HG03139 (cell line): ENCODE measurements around the gene DDX27.

ENCODE experiments used
- ATAC-seq: cut with Tn5 transposase; IDR thresholded peaks from one replicate; pipeline ENCODE4 v1.9.1; 2021; ENCODE audit not compliant: unreplicated experiment

DDX27 gene

GRCh38 chr20:49247169-49247723 is 28.0 kb downstream of the DDX27 start:
- ATAC-seq, result no peak

GRCh38 chr20:49247792-49248191 is 28.6 kb downstream of the DDX27 start:
- no peak for ATAC-seq

GRCh38 chr20:49248301-49248700 is 29.1 kb downstream of the DDX27 start:
- no peak for ATAC-seq

GRCh38 chr20:49248879-49249665 is 29.9 kb downstream of the DDX27 start:
- ATAC-seq, result no peak

GRCh38 chr20:49252556-49253350 is 33.5 kb downstream of the DDX27 start:
- no peak for ATAC-seq

GRCh38 chr20:49256261-49256660 is 37.0 kb downstream of the DDX27 start:
- ATAC-seq, result no peak

- ATAC-seq, result no peak
These were observed 40.1 kb downstream of the DDX27 start for GRCh38 chr20:49259284-49259683.

- no peak for ATAC-seq
These were observed 40.6 kb downstream of the DDX27 start for GRCh38 chr20:49259799-49260198.

GRCh38 chr20:49260218-49260617 is 41.0 kb downstream of the DDX27 start:
- no peak for ATAC-seq

GRCh38 chr20:49261173-49261572 is 42.0 kb downstream of the DDX27 start:
- no peak for ATAC-seq

GRCh38 chr20:49262444-49262843 is 43.2 kb downstream of the DDX27 start:
- ATAC-seq, result no peak

- no peak for ATAC-seq
These were observed 48.1 kb downstream of the DDX27 start for GRCh38 chr20:49267327-49267726.

- no peak for ATAC-seq
These were observed 49.6 kb downstream of the DDX27 start for GRCh38 chr20:49268600-49269365.

- ATAC-seq, result no peak
These were observed 51.0 kb downstream of the DDX27 start for GRCh38 chr20:49270177-49270576.

- ATAC-seq, result no peak
These were observed 51.5 kb downstream of the DDX27 start for GRCh38 chr20:49270736-49271135.

- no peak for ATAC-seq
These were observed 53.4 kb downstream of the DDX27 start for GRCh38 chr20:49272654-49273053.

- ATAC-seq, result no peak
These were observed 54.6 kb downstream of the DDX27 start for GRCh38 chr20:49273696-49274277.

- ATAC-seq, result no peak
These were observed 56.0 kb downstream of the DDX27 start for GRCh38 chr20:49275216-49275615.

GRCh38 chr20:49275636-49276035 is 56.4 kb downstream of the DDX27 start:
- ATAC-seq, result no peak

- no peak for ATAC-seq
These were observed 57.1 kb downstream of the DDX27 start for GRCh38 chr20:49276161-49276960.
